SKM-1 treated with dmso at 0.1 percent for 144 hours (cell line): ENCODE data around the gene LTBP1.
A peak's percentile ranks its signal among the peaks of the same experiment; 100 is the strongest.

Experiments used
- DNase-seq: peaks from one replicate; lab custom pipeline; 2025; ENCODE audit not compliant: unreplicated experiment; lab: John Stamatoyannopoulos, UW

The LTBP1 gene

DNA sequence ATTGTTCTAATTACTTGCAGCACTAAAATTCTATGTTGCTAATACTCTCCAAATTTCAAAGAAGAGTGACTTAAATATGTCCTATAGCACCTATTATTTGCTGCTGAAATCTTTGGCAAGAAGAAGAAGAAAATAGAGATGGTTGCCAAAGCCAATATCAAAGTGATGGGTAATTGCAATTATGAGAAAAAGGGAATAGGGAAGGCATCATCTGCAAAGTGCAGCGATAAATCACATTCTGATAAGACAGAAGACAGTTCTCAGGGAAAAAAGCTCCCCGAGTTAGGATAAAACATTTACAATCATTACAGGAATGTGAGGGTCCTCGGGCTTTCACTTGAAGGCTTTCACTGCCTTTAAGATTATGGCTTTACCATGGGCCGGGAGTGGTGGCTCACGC, 457.6 kb downstream of the LTBP1 start:
- DNase-seq, result no peak

DNA sequence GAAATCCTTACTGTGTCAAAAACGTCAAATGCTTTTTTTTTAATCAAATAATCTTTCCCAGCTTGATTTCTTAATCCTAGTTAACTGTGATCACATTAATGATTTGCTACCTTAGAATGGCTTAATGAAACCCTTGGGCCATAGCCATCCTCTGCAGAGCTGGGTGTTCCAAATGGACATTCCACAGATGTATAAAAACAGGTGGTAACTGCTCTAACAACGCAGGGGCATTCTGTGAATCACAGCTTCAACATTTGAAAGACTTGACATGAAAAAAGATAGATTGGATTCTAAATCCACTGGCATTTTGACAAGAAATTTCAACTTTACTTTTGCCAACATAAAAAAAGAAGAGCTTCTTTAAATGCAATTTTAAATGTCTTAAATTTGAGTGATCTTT, 459.9 kb downstream of the LTBP1 start:
- DNase-seq, result no peak

DNA sequence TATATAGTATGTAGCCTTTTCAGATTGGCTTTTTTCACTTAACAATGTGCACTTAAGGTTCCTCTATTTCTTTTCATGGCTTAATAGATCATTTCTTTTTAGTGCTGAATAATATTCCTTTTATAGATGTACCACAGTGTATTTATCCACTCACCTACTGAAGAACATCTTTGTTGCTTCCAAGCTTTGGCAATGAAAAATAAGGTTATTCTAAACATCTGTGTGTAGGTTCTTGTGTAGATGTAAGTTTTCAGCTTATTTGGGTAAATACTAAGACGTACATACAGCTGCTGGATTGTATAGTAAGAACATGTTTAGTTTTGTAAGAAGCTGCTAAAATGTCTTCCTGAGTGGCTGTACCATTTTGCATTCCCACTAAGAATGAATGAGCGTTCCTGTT, 461.4 kb downstream of the LTBP1 start:
- no peak for DNase-seq

- DNase-seq, result no peak
Measured at GRCh38 chr2:33409417-33409955, 462.7 kb downstream of the LTBP1 start.

DNA sequence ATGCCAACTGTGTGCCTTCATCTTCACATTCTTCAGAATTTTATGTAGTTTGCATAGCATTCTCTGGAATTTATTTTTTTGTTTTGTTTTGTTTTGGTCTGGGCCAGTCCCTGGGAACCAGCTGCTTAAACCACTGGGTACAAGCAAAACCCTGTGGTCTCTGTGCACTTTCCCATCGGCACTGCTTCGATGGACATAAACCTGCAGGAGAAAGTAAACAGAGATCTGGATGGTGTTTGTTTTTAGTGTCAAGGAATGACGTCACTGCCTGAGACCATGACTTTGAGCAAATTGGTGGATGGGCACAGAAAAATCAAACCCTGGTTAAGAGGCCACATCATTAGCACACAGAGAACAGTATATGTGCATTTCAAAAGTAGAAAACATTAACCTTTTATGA, 465.0 kb downstream of the LTBP1 start:
- no peak for DNase-seq

- peak; percentile 5 for DNase-seq
Measured at GRCh38 chr2:33412920-33413319, 466.2 kb downstream of the LTBP1 start.

GRCh38 chr2:33419581-33420200, 472.9 kb downstream of the LTBP1 start:
- no peak for DNase-seq

GRCh38 chr2:33420726-33421125, 474.0 kb downstream of the LTBP1 start:
- no peak for DNase-seq

DNA sequence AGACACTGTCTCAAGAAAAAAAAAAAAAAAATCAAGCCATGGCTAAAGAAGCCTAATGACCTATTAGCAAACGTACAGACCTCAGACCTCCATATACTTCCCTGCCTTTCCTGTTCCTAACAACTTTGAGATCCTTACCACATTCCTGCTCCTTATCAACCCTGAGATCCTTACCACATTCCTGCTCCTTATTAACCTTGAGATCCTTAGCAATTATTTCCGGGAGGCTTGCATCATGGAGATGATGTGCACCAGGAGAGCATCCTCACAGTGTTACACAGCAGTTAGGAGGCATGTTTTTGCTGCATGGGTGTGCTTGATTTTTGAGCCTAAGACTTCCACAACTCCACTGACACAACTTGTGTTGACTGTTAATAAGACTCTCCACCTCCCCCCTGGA, 475.1 kb downstream of the LTBP1 start:
- no peak for DNase-seq

GRCh38 chr2:33425161-33425560, 478.4 kb downstream of the LTBP1 start:
- DNase-seq, result no peak

DNA sequence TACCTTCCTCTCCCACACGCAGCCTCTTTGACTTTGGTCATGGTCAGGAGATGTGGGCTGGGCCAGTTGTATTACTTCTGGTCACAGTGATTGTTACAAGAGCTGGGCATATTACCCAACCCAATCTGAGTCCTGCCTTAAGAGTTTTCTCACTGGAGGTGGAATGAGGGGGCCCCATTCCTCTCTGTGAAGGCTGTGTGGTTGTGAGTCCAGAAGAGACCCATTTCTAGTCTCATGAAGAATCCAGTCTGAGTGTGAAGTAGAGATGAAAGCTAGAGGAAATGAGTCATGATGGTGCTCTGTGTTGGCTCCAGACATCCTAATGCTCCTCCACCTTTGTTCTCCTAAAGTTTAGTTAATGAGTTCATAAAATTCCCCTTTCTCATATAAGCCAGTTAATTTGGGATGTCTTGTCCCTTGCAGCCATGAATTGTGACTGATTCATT, 478.9 kb downstream of the LTBP1 start:
- DNase-seq, result no peak

- no peak for DNase-seq
Measured at GRCh38 chr2:33426666-33427231, 480.0 kb downstream of the LTBP1 start.

DNA sequence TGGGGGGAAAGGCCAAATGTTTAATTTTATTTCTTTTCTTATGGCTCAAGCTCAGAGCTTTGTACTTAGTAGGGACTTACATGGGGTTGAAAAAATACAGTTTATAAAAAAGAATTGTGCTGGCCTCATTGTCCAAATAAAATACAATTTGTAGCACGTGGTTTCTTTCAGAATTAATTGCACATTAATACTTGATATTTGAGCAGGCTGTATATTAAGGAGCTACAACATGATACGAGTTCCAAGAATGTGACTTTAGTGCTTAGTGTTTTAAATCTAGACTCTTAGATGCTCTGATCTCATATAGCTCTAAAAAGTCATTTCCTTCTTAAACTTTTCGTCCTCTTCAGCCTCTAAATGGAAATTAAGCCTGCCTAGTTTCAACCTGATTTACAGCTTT, 483.3 kb downstream of the LTBP1 start:
- DNase-seq, result no peak

- DNase-seq, result no peak
Measured at GRCh38 chr2:33430856-33431255, 484.1 kb downstream of the LTBP1 start.

- no peak for DNase-seq
Measured at GRCh38 chr2:33432871-33433270, 486.1 kb downstream of the LTBP1 start.

DNA sequence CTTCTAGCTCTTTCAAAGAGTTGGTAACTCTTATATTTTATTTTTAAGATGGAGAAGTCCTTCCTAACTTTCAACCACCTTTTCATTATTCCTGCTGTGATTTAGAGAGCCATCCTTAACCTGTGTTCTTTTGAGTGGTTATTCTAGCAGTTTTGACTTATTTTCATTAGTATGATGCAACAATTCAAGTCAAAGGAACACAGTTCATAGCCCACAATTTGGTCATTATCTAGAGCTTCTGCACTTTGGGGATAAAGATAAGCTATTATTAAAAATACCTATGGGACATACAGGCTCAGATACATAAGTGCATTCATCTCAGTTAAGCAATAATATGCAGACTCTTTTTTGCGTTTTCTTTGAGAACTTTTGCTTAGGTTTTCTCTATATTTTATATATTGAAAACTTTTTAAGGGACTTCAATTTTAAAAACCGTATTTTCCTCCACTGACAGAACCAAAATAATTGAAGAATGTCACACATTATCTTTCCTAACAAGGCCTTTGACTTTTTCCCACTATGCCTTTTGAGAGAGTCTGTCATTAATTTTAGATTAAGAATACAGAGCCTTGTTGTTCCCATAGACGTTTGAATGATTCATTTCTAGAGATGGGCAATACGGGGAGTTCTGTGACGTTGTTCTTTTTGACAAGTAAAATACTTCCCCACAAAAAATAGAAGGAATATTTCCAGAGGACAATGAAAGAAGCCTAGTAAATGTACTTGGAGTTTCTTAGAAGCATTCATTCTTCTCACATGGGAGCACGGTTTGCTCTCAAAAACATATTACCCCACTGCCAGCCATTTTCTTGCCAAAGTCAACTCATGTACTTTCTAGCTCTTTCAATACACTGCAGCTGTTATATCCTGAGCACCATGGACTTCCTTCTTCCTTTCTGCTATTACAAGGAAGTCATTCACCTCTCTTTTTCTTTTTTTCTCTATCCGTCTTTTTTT, 486.8 kb downstream of the LTBP1 start:
- no peak for DNase-seq

GRCh38 chr2:33435518-33435917, 488.8 kb downstream of the LTBP1 start:
- no peak for DNase-seq

- no peak for DNase-seq
Measured at GRCh38 chr2:33436083-33436482, 489.3 kb downstream of the LTBP1 start.

DNA sequence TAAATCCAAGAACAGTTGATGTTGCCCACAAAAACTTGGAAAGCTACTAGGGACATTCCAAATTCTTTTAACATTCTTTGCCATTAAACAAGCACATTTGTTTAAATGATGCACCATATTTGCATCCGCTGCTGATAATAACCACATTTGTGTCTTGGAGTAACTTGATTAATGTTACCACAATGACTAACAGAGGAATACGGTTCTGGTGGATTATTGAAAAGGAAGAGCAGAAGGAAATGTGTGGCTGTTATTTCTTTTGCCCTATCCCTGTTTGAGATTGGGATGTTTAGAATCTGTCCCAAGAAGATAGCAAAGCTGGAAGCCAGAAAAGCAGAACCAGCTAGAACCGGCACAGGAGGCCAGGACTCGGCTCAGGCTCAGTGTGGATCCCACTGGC, 490.5 kb downstream of the LTBP1 start:
- no peak for DNase-seq

DNA sequence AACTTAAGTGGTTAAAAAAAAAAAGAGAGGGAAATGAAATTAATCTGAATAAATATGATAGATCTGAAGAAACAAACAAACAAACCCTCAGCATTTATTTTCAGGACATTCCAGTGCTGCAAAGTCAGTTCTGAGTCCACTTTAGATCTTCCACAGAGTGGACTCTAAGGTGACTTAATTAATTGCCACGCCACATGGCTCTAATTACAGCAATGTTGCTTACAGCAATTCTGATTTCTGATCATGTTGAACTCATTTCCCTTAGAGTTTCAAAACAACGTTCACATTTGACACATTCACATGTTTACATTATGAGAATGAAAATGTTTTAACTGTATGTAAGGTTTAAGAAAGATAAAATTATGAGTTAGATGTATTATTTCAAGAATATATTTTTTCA, 491.1 kb downstream of the LTBP1 start:
- DNase-seq, result no peak

- peak; percentile 47 for DNase-seq
Measured at GRCh38 chr2:33441235-33441810, 494.6 kb downstream of the LTBP1 start.
